LNCaP clone FGC (cell line): ENCODE results near the gene RBFOX2.

Source experiments
- DNase-seq: peaks from one replicate; pipeline ENCODE4 v3.0.0-alpha.2; 2011; ENCODE audit warnings: low read depth
- H3K4me3 ChIP-seq: 2 replicates; pipeline ENCODE4 v1.5.1; 2011; ENCODE audit warnings: mild to moderate bottlenecking, low read depth, low read length, control low read depth
- TF ChIP-seq, protein P1 (sequence below): IDR thresholded peaks from 2 replicates; pipeline ENCODE4 v1.5.1; 2012; ENCODE audit warnings: mild to moderate bottlenecking; ENCODE audit not compliant: control insufficient read depth, insufficient read depth; ENCODE audit errors: extremely low read depth

Gene RBFOX2

DNA sequence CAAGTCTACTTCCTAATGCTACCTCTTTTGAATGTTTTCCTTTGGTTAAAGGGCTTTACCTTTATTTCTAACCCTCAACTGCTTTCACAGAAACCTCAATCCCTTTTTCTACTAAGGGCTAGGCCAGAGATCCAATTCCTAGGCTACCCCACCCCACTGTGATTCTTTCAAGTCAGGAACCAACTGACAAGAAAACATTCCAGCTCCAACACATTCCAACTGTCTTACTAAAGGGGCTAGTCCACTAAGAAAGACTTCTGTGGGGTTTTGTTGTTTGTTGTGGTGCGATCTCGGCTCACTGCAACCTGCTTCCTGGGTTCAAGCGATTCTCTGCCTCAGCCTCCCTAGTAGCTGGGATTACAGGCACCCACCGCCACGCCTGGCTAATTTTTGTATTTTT is 159.7 kb downstream of the RBFOX2 start:
- DNase-seq = no peak
- H3K4me3 ChIP-seq = no peak overlapping the region
- TF ChIP-seq, protein P1, sequence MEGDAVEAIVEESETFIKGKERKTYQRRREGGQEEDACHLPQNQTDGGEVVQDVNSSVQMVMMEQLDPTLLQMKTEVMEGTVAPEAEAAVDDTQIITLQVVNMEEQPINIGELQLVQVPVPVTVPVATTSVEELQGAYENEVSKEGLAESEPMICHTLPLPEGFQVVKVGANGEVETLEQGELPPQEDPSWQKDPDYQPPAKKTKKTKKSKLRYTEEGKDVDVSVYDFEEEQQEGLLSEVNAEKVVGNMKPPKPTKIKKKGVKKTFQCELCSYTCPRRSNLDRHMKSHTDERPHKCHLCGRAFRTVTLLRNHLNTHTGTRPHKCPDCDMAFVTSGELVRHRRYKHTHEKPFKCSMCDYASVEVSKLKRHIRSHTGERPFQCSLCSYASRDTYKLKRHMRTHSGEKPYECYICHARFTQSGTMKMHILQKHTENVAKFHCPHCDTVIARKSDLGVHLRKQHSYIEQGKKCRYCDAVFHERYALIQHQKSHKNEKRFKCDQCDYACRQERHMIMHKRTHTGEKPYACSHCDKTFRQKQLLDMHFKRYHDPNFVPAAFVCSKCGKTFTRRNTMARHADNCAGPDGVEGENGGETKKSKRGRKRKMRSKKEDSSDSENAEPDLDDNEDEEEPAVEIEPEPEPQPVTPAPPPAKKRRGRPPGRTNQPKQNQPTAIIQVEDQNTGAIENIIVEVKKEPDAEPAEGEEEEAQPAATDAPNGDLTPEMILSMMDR = no peak

DNA sequence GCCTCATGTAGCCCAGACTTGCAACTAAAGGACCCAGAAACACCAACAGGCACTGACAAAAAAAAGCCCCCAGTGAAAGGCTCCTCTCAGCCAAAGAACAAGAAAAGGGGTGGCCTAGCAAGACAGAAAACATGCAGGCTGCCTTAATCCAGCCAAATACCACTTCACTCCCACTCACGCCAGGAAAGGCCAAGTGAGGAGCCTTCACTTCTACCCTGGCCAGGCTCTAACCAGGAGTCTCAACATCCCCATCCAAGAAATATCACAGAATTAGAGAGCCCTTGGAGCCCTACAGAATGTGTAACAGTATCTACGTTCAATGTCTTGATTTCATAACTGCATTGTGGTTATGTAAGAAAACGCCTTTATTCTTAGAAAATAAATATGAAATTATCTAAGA is 162.0 kb downstream of the RBFOX2 start:
- no peak overlapping the region for H3K4me3 ChIP-seq
- TF ChIP-seq, protein P1 = no peak
- DNase-seq = no peak

DNA sequence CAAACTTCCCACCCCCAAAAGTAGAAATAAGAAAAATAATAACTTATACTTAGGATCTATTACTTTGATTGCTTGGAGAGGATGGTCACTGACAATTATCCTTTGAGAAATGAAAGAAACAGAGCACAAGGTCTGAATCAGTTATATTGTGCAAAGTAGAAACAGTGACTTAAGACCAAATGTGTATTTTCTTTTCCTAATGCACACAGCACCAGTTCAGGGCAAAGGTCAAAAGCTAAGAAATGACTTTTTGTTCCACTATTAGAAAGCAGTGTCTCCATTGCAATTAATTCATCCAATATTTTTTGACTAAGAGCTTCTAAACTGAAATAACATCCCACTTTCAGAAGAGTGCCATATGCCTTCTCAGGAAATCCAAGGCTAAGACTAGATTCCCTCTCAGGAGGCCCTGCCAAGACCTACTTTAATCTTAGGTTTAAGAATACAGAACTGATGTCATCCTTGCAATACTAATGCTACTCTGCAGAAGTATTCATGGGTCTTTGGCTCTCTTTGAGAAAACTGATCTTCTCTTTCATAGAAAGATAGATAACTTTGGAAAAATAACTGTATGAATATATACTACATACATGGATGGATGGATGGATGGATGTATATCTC is 164.0 kb downstream of the RBFOX2 start:
- no peak overlapping the region for H3K4me3 ChIP-seq
- TF ChIP-seq, protein P1 = no peak
- DNase-seq = no peak

DNA sequence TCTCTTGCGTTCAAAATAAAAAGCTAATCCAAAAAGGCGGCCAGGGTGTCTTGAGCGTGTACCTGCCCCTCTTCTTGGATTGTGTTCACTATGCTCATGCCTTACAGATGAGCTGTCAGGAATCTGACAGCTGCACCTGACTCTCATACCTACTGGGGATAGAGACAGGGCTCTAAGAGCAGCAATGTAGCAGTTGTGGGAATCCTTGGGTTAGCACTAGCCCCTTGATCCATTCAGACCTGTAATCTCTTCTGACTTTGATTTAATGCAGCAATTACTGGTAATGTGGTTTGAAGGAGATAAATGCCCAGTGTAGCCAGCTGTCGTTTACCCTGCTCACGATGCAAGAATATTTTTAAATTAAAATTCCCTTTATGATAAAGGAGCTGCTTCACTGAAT is 165.2 kb downstream of the RBFOX2 start:
- no peak overlapping the region for H3K4me3 ChIP-seq
- DNase-seq = no peak
- TF ChIP-seq, protein P1 = no peak

DNA sequence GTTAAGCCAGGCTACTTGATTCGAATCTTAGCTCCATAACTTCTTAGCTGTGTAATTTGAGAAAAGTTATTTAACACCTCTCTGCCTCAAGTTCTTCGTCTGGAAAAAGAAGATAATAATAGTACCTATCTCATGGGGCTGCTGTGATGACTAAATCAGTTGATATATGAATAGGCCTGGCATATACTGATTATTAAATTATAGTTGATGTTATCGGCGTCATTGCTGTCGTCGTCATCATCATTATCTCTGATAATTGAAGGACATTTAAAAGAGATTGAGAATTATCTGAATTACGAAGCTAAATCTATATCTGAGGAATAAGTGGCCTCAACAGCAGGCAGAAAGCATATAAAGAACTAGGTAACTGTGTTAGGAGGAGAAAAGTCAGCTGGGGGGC is 165.9 kb downstream of the RBFOX2 start:
- DNase-seq = no peak
- TF ChIP-seq, protein P1 = no peak
- no peak overlapping the region for H3K4me3 ChIP-seq

DNA sequence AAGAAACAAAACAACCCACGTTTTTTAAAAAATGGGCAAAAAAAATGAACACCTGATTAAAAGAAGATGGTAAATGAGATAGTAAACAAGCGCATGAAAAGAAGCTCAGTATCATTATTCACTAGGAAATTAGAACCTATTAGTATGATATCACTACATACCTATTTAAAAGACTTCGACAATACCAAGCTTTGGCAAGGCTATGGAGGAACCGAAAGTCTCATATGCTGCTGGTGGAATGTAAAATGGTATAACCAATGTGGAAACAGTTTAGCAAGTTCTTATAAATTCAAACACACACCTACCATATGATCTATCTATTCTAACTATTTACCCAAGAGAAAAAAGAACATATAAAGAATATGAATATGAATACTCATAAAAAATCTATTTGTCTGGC is 167.2 kb downstream of the RBFOX2 start:
- H3K4me3 ChIP-seq = no peak overlapping the region
- DNase-seq = no peak
- TF ChIP-seq, protein P1 = no peak

- no peak for DNase-seq
- no peak overlapping the region for H3K4me3 ChIP-seq
- TF ChIP-seq, protein P1 = no peak
Observed at GRCh38 chr22:35860837-35861236, 167.8 kb downstream of the RBFOX2 start.
